Measurements from ENCODE around the gene ITGB5.
A peak's percentile ranks its signal among the peaks of the same experiment; 100 is the strongest.

Gene ITGB5

GRCh38 chr3:124887177-124887931, at the start of gene ITGB5:
Gene ITGB5, minus strand, starts transcription at chr3:124887365. Its CDS starts 365 bp downstream, at chr3:124887000.
- no peak for DNase-seq (ENCODE audit: low read depth)

- DNase-seq (ENCODE audit: low read depth), result no peak
Measured at GRCh38 chr3:124935794-124936542, 48.8 kb upstream of the ITGB5 start.

- DNase-seq (ENCODE audit: low read depth), result no peak
Measured at GRCh38 chr3:124935264-124935663, 48.1 kb upstream of the ITGB5 start.

- DNase-seq (ENCODE audit: low read depth), result no peak
Measured at GRCh38 chr3:124934577-124934976, 47.4 kb upstream of the ITGB5 start, which contains the start of gene MUC13. Gene MUC13, minus strand, starts transcription at chr3:124934751. Its CDS starts 39 bp downstream, at chr3:124934712.

- DNase-seq (ENCODE audit: low read depth), result peak; percentile 10
Measured at GRCh38 chr3:124928333-124929202, 41.4 kb upstream of the ITGB5 start.

- no peak for DNase-seq (ENCODE audit: low read depth)
Measured at GRCh38 chr3:124927574-124928045, 40.4 kb upstream of the ITGB5 start.

- no peak for DNase-seq (ENCODE audit: low read depth)
Measured at GRCh38 chr3:124926426-124927101, 39.4 kb upstream of the ITGB5 start.

GRCh38 chr3:124924741-124925140, 37.6 kb upstream of the ITGB5 start:
- no peak for DNase-seq (ENCODE audit: low read depth)

GRCh38 chr3:124923833-124924232, 36.7 kb upstream of the ITGB5 start:
- DNase-seq (ENCODE audit: low read depth), result no peak

- DNase-seq (ENCODE audit: low read depth), result no peak
Measured at GRCh38 chr3:124920718-124921117, 33.6 kb upstream of the ITGB5 start.

- DNase-seq (ENCODE audit: low read depth), result no peak
Measured at GRCh38 chr3:124919756-124920155, 32.6 kb upstream of the ITGB5 start.

GRCh38 chr3:124918524-124918923, 31.4 kb upstream of the ITGB5 start:
- DNase-seq (ENCODE audit: low read depth), result no peak

- DNase-seq (ENCODE audit: low read depth), result no peak
Measured at GRCh38 chr3:124916837-124917409, 29.8 kb upstream of the ITGB5 start.

- no peak for DNase-seq (ENCODE audit: low read depth)
Measured at GRCh38 chr3:124915254-124915653, 28.1 kb upstream of the ITGB5 start.

- no peak for DNase-seq (ENCODE audit: low read depth)
Measured at GRCh38 chr3:124907957-124908356, 20.8 kb upstream of the ITGB5 start.

GRCh38 chr3:124904835-124905492, 17.8 kb upstream of the ITGB5 start:
- no peak for DNase-seq (ENCODE audit: low read depth)

GRCh38 chr3:124903896-124904834, 17.0 kb upstream of the ITGB5 start:
- DNase-seq (ENCODE audit: low read depth), result no peak

GRCh38 chr3:124896824-124897526, 9.8 kb upstream of the ITGB5 start:
- no peak for DNase-seq (ENCODE audit: low read depth)

GRCh38 chr3:124895756-124896155, 8.6 kb upstream of the ITGB5 start:
- no peak for DNase-seq (ENCODE audit: low read depth)

Data from activated T-helper 1 cell treated with Interleukin-2 at 50 U/mL for 16 hours (primary cell).